Measurements from ENCODE around the gene LDLRAD4. TPM values are rescaled to one million over a fixed set of nuclear protein-coding genes. Genes with fewer than 3 reads are reported as not detected.
A peak's percentile ranks its signal among the peaks of the same experiment; 100 is the strongest.

Gene LDLRAD4
- total RNA-seq, 4 donors from 2014 or later = 23.9 to 38.3 (median 27.0) TPM

GRCh38 chr18:13463526-13464210, 245.1 kb downstream of the LDLRAD4 start:
- no peak for TF ChIP-seq CTCF (IDR thresholded peaks at IDR 0.05)
- DNase-seq (ENCODE audit: low spot score) = no peak
- no peak for ATAC-seq (ENCODE audit: low FRiP score)

GRCh38 chr18:13464432-13465123, 246.0 kb downstream of the LDLRAD4 start:
- no peak for ATAC-seq (ENCODE audit: low FRiP score)
- no peak for TF ChIP-seq CTCF (IDR thresholded peaks at IDR 0.05)
- DNase-seq (ENCODE audit: low spot score) = no peak

- ATAC-seq (ENCODE audit: low FRiP score) = no peak
- no peak for TF ChIP-seq CTCF (IDR thresholded peaks at IDR 0.05)
- DNase-seq (ENCODE audit: low spot score) = no peak
These were observed 246.5 kb downstream of the LDLRAD4 start for GRCh38 chr18:13465124-13465446.

GRCh38 chr18:13465476-13465875, 246.9 kb downstream of the LDLRAD4 start:
- no peak for TF ChIP-seq CTCF (IDR thresholded peaks at IDR 0.05)
- ATAC-seq (ENCODE audit: low FRiP score) = no peak

GRCh38 chr18:13470516-13471197, 252.1 kb downstream of the LDLRAD4 start:
- DNase-seq (ENCODE audit: low spot score) (no peak), ATAC-seq (ENCODE audit: low FRiP score) (peak; percentile 46)
- TF ChIP-seq CTCF (IDR thresholded peaks at IDR 0.05) = no peak

More at GRCh38 chr18:13465476-13465875, 246.9 kb downstream of the LDLRAD4 start:
- no peak for DNase-seq (ENCODE audit: low spot score)

- DNase-seq (ENCODE audit: low spot score) = no peak
- peak; percentile 7 for ATAC-seq (ENCODE audit: low FRiP score)
- no peak for TF ChIP-seq CTCF (IDR thresholded peaks at IDR 0.05)
These were observed 252.8 kb downstream of the LDLRAD4 start for GRCh38 chr18:13471198-13471845.
